ENCODE results near the gene TMCC2. TPM values are rescaled to one million over a fixed set of nuclear protein-coding genes. Genes with fewer than 3 reads are reported as not detected.

TMCC2 gene
- total and polyA plus RNA-seq, 7 donors = 0.66 to 21.4 (median 6.5) TPM

DNA sequence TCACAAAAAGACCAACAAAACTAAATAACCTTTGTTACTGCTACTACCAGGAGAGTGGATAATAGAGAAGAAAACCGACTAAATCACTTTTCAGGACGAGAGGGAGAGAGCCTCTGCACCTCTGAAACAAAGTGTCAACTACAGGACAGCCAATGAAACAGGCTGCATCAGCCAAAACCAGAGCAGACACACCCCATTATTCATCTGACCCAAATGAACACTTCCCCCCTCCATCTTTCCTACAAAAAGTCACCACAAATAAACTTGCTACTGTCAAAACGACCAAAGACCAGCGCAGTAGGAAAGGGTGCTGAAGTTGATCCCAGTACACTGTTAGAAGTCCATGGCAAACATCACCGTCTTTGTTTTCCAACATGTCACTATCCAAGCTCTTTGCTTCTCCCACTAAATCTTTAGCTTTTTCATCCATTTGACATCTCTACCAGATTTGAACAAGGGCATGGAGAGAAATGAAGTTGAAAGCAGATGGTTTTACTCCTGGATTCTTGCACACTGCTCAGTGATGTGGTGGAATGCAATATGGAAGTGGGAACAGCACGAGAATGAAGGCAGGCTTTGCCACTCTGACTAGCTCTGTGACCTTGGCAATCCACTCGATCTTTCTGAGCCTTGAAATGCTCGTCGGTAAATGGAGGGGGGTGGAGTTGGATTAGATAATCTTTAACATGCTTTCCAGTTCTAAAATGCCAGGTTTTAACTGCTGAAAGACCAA, 36.7 kb upstream of the TMCC2 start:
- WGBS, 3 donors = 44 to 51% (median 44%) methylated on average over 9 of the region's 9 CpGs
- H3K4me1 ChIP-seq = peaks cover 43% of the 10 kb centered on the region
- DNase-seq (no peak), ATAC-seq (peak in 3 of 4 donors; percentile 45 to 51 (median 48))
- H3K9me3 ChIP-seq = no peaks in the 10 kb centered on the region
- no peaks in the 10 kb centered on the region for H3K27me3 ChIP-seq (ENCODE audit: insufficient read depth in 3 of 3, low read length in 2 of 3)
- H3K27ac ChIP-seq = no peak overlapping the region
- intact Hi-C loops (cut with DNase I) = no loop called here
- TF ChIP-seq CTCF (IDR thresholded peaks at IDR 0.05) = no peak
- no peak overlapping the region for H3K4me3 ChIP-seq
- H3K36me3 ChIP-seq (ENCODE audit: insufficient read depth in 1 of 2, low read depth in 1 of 2) = peaks cover 2 to 16% of the 10 kb centered on the region in 2 donors

DNA sequence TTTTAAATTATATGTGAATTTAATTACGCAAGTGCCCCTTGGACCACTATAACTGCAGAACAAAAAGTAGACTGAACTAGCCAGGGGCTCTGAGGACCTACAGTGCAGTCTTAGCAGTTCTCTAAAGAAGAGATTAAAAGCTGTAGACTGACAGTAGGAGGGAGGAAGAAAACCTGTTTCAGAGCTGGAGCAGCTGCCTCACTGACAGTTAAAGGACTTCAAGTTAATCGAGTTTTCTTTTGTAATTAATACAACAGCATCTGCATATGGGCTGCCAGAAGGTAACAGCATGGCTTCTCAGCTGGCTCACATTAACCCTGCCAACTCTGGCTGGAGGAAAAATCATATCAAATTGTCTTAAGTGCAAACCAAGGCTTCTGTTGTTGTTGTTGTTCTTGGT, 36.1 kb upstream of the TMCC2 start:
- TF ChIP-seq CTCF (IDR thresholded peaks at IDR 0.05) = no peak
- Histone ChIP-seq H3K9me3 (no peaks in the 10 kb centered on the region), H3K36me3 (ENCODE audit: insufficient read depth in 1 of 2, low read depth in 1 of 2) (peaks cover 0 to 10% of the 10 kb centered on the region in 2 donors), H3K4me1 (peaks cover 43% of the 10 kb centered on the region), H3K27ac (no peak overlapping the region), H3K4me3 (no peak overlapping the region), H3K27me3 (ENCODE audit: insufficient read depth in 3 of 3, low read length in 2 of 3) (no peaks in the 10 kb centered on the region)
- DNase-seq (no peak), ATAC-seq (no peak)
- WGBS, 3 donors = 47 to 50% (median 49%) methylated on average over 2 of the region's 2 CpGs
- intact Hi-C loops (cut with DNase I) = no loop called here

DNA sequence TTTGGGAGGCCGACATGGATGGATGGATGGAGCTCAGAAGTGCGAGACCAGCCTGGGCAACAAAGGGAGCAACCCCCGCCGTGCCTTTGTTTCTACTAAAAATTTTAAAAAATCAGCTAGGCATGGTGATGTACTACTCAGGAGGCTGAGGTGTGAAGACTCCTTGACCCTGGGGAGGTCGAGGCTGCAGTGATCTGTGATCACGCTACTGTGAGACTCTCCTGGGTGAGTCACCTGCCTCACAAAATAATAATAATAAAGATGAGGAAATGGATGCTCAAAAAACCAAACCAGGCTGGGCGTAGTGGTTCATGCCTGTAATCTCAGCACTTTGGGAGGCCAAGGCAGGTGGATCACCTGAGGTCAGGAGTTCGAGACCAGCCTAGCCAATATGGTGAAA, 35.5 kb upstream of the TMCC2 start:
- intact Hi-C loops (cut with DNase I) = no loop called here
- H3K27me3 ChIP-seq (ENCODE audit: insufficient read depth in 3 of 3, low read length in 2 of 3) = no peaks in the 10 kb centered on the region
- no peak overlapping the region for H3K4me3 ChIP-seq
- TF ChIP-seq CTCF (IDR thresholded peaks at IDR 0.05) = no peak
- no peak for ATAC-seq
- H3K27ac ChIP-seq = no peak overlapping the region
- peaks cover 43% of the 10 kb centered on the region for H3K4me1 ChIP-seq
- peaks cover 0 to 3% of the 10 kb centered on the region in 2 donors for H3K36me3 ChIP-seq (ENCODE audit: insufficient read depth in 1 of 2, low read depth in 1 of 2)
- H3K9me3 ChIP-seq = no peaks in the 10 kb centered on the region
- 92 to 96% (median 93%) methylated on average over 8 of the region's 8 CpGs for WGBS, 3 donors
- no peak for DNase-seq

GRCh38 chr1:205199090-205199930, 28.4 kb upstream of the TMCC2 start:
- ATAC-seq = peak; percentile 77 to 86 (median 82)
- 46 to 69% (median 49%) methylated on average over 9 of the region's 9 CpGs for WGBS, 3 donors

More at GRCh38 chr1:205199090-205199930, 28.4 kb upstream of the TMCC2 start:
- peak overlapping the region; percentile 48 for H3K27ac ChIP-seq
- no peak for DNase-seq
- H3K27me3 ChIP-seq (ENCODE audit: insufficient read depth in 3 of 3, low read length in 2 of 3) = no peaks in the 10 kb centered on the region
- intact Hi-C loops (cut with DNase I) = no loop called here
- H3K4me1 ChIP-seq = peaks cover 32% of the 10 kb centered on the region
- H3K36me3 ChIP-seq (ENCODE audit: insufficient read depth in 1 of 2, low read depth in 1 of 2) = no peaks in the 10 kb centered on the region
- H3K4me3 ChIP-seq = no peak overlapping the region
- no peak for TF ChIP-seq CTCF (IDR thresholded peaks at IDR 0.05)
- H3K9me3 ChIP-seq = no peaks in the 10 kb centered on the region
